Suprapubic skin (tissue), 4 donors: ENCODE data around the gene SMIM1.

Experiments
- EP300 ChIP-seq: sonication (generic); formaldehyde crosslinking; IDR thresholded peaks from one replicate; pipeline ENCODE4 v1.6.1; 2017; ENCODE audit warnings: antibody characterized with exemption
- POLR2A ChIP-seq, 2 donors: fragments of 450-650 bp; IDR thresholded peaks; one replicate each; pipeline ENCODE4 v1.6.1; 2017; ENCODE audit warnings: antibody characterized with exemption in 2 of 2, mild to moderate bottlenecking in 2 of 2, moderate library complexity in 2 of 2
- POLR2AphosphoS5 ChIP-seq, 3 donors: sonication (generic); formaldehyde crosslinking; IDR thresholded peaks; one replicate each; pipeline ENCODE4 v1.6.1; 2017; ENCODE audit warnings: antibody characterized with exemption in 3 of 3
- TF ChIP-seq, protein P1 (sequence below), 2 donors: fragments of 200-600 bp in 1 of 2; fragments of 450-650 bp in 1 of 2; sonication (generic) in 1 of 2; IDR thresholded peaks; one replicate each; pipeline ENCODE4 v1.5.1; 2016 to 2019; ENCODE audit warnings: antibody characterized with exemption in 2 of 2, mild to moderate bottlenecking in 1 of 2, moderate library complexity in 1 of 2

DNA sequence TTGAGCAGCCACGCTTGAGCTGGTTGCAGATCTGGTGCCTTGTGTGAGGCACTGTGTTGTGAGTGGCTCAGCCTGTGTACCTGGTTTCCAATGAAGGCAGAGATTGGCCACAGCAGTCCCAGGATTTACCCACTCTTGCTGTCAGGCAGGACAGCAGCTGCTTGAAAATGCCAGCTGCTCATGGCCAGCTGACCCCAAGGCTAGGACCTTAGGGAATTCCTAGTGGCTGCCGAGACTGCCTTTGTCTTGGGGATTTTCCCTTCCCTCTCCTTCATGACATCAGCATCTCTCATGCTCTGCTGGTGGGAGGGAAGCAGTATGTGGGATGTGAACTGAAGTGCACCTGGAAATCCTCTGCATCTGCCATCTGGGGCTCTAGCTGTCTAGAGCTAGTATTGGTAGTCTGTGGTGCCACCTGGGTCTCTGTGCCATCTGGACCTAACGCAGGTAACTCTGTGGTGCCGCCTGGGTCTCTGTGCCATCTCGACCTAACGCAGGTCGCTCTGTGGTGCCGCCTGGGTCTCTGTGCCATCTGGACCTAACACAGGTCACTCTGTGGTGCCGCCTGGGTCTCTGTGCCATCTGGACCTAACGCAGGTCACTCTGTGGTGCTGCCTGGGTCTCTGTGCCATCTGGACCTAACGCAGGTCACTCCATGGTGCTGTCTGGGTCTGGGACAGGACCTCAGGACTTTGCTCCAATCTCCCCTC lies 27.6 kb downstream of the SMIM1 start:
- TF ChIP-seq, protein P1, sequence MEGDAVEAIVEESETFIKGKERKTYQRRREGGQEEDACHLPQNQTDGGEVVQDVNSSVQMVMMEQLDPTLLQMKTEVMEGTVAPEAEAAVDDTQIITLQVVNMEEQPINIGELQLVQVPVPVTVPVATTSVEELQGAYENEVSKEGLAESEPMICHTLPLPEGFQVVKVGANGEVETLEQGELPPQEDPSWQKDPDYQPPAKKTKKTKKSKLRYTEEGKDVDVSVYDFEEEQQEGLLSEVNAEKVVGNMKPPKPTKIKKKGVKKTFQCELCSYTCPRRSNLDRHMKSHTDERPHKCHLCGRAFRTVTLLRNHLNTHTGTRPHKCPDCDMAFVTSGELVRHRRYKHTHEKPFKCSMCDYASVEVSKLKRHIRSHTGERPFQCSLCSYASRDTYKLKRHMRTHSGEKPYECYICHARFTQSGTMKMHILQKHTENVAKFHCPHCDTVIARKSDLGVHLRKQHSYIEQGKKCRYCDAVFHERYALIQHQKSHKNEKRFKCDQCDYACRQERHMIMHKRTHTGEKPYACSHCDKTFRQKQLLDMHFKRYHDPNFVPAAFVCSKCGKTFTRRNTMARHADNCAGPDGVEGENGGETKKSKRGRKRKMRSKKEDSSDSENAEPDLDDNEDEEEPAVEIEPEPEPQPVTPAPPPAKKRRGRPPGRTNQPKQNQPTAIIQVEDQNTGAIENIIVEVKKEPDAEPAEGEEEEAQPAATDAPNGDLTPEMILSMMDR (IDR thresholded peaks at IDR 0.05), result no peak
- TF ChIP-seq POLR2A (IDR thresholded peaks at IDR 0.05) (no peak), POLR2AphosphoS5 (IDR thresholded peaks at IDR 0.05) (no peak), EP300 (no peak)
